ENCODE data around the gene SLC22A12.

The SLC22A12 gene

DNA sequence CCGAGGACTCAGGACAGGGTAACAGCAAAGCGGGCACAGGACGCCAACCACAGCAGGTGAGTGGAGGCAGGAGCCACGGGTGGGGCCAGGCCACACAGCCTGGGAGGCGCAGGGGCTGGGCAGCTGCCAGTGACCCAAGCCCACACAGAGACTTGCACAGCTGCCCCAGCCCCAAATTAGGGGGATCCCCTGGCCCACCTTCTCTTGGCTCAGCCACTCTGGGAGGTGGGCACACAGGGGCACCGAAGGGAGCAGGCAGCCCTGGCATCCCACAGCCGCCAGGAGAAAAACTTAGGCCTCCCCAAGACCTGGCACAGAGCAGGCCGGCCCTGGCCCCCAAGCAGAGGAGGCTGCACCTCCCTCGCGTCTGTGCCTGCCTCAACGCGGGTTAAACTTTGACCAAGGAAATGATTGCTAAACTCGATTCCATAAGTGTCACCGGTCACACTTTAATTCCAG, at the start of gene SLC22A12:
Gene SLC22A12 (plus strand): TSS at position 458 of the 459 bp plus-strand sequence. CDS start 337 bp downstream, outside the sequence.
- TF ChIP-seq ZBTB7A (IDR thresholded peaks at IDR 0.05; ENCODE audit: low read depth) (no peak), FOXM1 (IDR thresholded peaks at IDR 0.05; ENCODE audit: borderline replicate concordance, low read depth) (no peak), NFIC (IDR thresholded peaks at IDR 0.05) (no peak), YY1 (IDR thresholded peaks at IDR 0.05; ENCODE audit: low read depth) (no peak), EP300 (IDR thresholded peaks at IDR 0.05; ENCODE audit: borderline replicate concordance) (no peak), EGR1 (IDR thresholded peaks at IDR 0.05) (no peak), TAF1 (IDR thresholded peaks at IDR 0.05; ENCODE audit: low read depth) (no peak), TCF12 (IDR thresholded peaks at IDR 0.05; ENCODE audit: low read depth) (no peak), CREB1 (IDR thresholded peaks at IDR 0.05; ENCODE audit: low read depth) (no peak), CEBPB (IDR thresholded peaks at IDR 0.05) (no peak)
- TF ChIP-seq, protein P1, sequence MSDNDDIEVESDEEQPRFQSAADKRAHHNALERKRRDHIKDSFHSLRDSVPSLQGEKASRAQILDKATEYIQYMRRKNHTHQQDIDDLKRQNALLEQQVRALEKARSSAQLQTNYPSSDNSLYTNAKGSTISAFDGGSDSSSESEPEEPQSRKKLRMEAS (IDR thresholded peaks at IDR 0.05) = no peak
- TF ChIP-seq, protein P2, sequence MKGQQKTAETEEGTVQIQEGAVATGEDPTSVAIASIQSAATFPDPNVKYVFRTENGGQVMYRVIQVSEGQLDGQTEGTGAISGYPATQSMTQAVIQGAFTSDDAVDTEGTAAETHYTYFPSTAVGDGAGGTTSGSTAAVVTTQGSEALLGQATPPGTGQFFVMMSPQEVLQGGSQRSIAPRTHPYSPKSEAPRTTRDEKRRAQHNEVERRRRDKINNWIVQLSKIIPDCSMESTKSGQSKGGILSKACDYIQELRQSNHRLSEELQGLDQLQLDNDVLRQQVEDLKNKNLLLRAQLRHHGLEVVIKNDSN (IDR thresholded peaks at IDR 0.05) = no peak
- TF ChIP-seq, protein P3, sequence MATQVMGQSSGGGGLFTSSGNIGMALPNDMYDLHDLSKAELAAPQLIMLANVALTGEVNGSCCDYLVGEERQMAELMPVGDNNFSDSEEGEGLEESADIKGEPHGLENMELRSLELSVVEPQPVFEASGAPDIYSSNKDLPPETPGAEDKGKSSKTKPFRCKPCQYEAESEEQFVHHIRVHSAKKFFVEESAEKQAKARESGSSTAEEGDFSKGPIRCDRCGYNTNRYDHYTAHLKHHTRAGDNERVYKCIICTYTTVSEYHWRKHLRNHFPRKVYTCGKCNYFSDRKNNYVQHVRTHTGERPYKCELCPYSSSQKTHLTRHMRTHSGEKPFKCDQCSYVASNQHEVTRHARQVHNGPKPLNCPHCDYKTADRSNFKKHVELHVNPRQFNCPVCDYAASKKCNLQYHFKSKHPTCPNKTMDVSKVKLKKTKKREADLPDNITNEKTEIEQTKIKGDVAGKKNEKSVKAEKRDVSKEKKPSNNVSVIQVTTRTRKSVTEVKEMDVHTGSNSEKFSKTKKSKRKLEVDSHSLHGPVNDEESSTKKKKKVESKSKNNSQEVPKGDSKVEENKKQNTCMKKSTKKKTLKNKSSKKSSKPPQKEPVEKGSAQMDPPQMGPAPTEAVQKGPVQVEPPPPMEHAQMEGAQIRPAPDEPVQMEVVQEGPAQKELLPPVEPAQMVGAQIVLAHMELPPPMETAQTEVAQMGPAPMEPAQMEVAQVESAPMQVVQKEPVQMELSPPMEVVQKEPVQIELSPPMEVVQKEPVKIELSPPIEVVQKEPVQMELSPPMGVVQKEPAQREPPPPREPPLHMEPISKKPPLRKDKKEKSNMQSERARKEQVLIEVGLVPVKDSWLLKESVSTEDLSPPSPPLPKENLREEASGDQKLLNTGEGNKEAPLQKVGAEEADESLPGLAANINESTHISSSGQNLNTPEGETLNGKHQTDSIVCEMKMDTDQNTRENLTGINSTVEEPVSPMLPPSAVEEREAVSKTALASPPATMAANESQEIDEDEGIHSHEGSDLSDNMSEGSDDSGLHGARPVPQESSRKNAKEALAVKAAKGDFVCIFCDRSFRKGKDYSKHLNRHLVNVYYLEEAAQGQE (IDR thresholded peaks at IDR 0.05; ENCODE audit: low read depth) = no peak

DNA sequence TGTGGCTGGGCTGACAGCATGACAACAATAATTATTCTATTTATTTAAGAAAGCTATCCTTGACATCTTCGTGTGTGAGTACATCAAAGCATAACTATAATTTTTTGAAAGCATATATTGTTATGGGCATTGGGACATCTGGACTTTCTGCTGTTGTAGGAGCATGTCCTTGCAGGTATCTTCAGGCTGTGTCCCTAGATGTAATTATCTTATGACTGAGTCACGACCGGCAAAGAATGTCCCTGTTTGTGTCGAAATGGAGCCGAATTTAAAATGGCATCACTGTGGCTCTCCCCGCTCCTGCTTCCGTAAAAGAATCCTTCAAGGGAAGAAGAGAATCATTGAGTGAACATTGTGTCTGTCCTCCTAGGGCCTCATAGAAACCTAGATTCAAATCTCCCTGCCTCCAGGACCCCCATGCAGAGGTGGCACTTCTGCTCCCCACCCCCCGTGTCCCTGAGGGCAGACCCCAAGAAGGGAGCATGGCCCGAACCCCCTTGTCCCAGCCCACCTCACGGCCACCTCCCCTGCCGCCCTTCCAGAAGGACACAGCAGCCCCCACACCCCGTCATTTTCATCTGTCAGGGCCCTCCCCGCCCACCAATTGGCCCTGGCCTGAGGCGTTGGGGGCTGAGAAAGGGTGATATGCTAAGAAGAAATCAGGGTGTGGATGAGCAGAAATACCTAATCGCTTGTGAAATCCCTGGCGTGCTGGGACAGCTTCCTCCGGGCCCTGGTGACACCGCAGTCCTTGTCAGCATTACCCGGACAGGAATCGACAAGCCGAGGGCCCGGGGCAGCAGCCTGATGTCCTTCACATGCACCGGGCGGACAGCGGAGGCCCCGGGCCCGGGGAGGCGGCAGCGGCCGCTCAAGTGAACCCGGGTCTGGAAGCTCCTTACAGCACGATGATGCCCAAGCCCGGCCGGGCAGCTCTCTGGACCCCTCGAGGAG, 48.6 kb upstream of the SLC22A12 start:
- TF ChIP-seq EGR1 (IDR thresholded peaks at IDR 0.05) = no peak
- no peak for TF ChIP-seq RAD21 (IDR thresholded peaks at IDR 0.05; ENCODE audit: low read depth)
- no peak for TF ChIP-seq TEAD4 (IDR thresholded peaks at IDR 0.05)
- no peak for TF ChIP-seq TCF12 (IDR thresholded peaks at IDR 0.05; ENCODE audit: low read depth)
- TF ChIP-seq TAF1 (IDR thresholded peaks at IDR 0.05; ENCODE audit: low read depth) = no peak
- TF ChIP-seq, protein P3 (IDR thresholded peaks at IDR 0.05; ENCODE audit: low read depth) = no peak
- TF ChIP-seq, protein P2 (IDR thresholded peaks at IDR 0.05) = no peak
- no peak for TF ChIP-seq YY1 (IDR thresholded peaks at IDR 0.05; ENCODE audit: low read depth)
- TF ChIP-seq CEBPB (IDR thresholded peaks at IDR 0.05) = no peak
- TF ChIP-seq, protein P1 (IDR thresholded peaks at IDR 0.05) = no peak
- TF ChIP-seq CREB1 (IDR thresholded peaks at IDR 0.05; ENCODE audit: low read depth) = no peak
- no peak for TF ChIP-seq NFIC (IDR thresholded peaks at IDR 0.05)
- TF ChIP-seq EP300 (IDR thresholded peaks at IDR 0.05; ENCODE audit: borderline replicate concordance) = no peak
- no peak for TF ChIP-seq FOXM1 (IDR thresholded peaks at IDR 0.05; ENCODE audit: borderline replicate concordance, low read depth)
- TF ChIP-seq ZBTB7A (IDR thresholded peaks at IDR 0.05; ENCODE audit: low read depth) = no peak

DNA sequence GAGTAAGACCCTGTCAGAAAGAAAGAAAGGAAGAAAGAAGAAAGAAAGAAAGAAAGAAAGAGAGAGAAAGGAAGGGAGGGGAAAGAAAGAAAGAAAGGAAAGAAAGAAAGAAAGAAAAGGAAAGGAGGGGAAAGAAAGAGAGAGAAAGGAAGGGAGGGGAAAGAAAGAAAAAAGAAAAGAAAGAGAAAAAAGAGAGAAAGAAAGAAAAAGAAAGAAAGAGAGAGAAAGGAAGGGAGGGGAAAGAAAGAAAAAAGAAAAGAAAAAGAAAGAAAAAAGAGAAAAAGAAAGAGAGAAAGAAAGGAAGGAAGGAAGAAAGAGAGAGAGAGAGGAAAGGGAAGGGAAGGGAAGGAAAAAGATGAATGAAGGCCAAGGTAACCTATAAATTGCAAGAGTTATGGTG, 47.2 kb upstream of the SLC22A12 start:
- TF ChIP-seq NFIC (IDR thresholded peaks at IDR 0.05) (no peak), FOXM1 (IDR thresholded peaks at IDR 0.05; ENCODE audit: borderline replicate concordance, low read depth) (no peak), EP300 (IDR thresholded peaks at IDR 0.05; ENCODE audit: borderline replicate concordance) (no peak), YY1 (IDR thresholded peaks at IDR 0.05; ENCODE audit: low read depth) (no peak), TCF12 (IDR thresholded peaks at IDR 0.05; ENCODE audit: low read depth) (no peak), RAD21 (IDR thresholded peaks at IDR 0.05; ENCODE audit: low read depth) (no peak), ZBTB7A (IDR thresholded peaks at IDR 0.05; ENCODE audit: low read depth) (no peak), TEAD4 (IDR thresholded peaks at IDR 0.05) (no peak), EGR1 (IDR thresholded peaks at IDR 0.05) (no peak), CEBPB (IDR thresholded peaks at IDR 0.05) (no peak), TAF1 (IDR thresholded peaks at IDR 0.05; ENCODE audit: low read depth) (no peak), CREB1 (IDR thresholded peaks at IDR 0.05; ENCODE audit: low read depth) (no peak)
- TF ChIP-seq, protein P3 (IDR thresholded peaks at IDR 0.05; ENCODE audit: low read depth) = no peak
- TF ChIP-seq, protein P1 (IDR thresholded peaks at IDR 0.05) = no peak
- TF ChIP-seq, protein P2 (IDR thresholded peaks at IDR 0.05) = no peak
